Stomach (tissue), 4 donors: ENCODE results near the gene ARF4.

ENCODE experiments used
- CTCF ChIP-seq, 7 experiments: fragments of 450-650 bp in 4 of 7; fragments of 200-600 bp in 3 of 7; sonication (generic) in 3 of 7; IDR thresholded peaks; one replicate each; pipeline ENCODE4 v1.5.1; 2016 to 2019; ENCODE audit warnings: antibody characterized with exemption in 7 of 7, control low read depth in 2 of 7, mild to moderate bottlenecking in 1 of 7
- POLR2A ChIP-seq, 4 donors: fragments of 450-650 bp; IDR thresholded peaks; one replicate each; pipeline ENCODE4 v1.6.1; 2016; ENCODE audit warnings: antibody characterized with exemption in 4 of 4, control low read depth in 2 of 4, mild to moderate bottlenecking in 1 of 4, moderate library complexity in 1 of 4

- no peak for TF ChIP-seq CTCF (IDR thresholded peaks at IDR 0.05)
- no peak for TF ChIP-seq POLR2A (IDR thresholded peaks at IDR 0.05)
Observed at GRCh38 chr3:57637391-57637790, 40.2 kb upstream of the ARF4 start.
